Ascending aorta (tissue), 2 donors: ENCODE results near the gene KRTAP10-8. TPM values are rescaled to one million over a fixed set of nuclear protein-coding genes. Genes with fewer than 3 reads are reported as not detected.

Experiments used
- DNase-seq, 2 donors: peaks; one replicate each; pipeline ENCODE4 v3.0.0-alpha.2; 2019; ENCODE audit warnings: low spot score in 2 of 2
- H3K27ac ChIP-seq, 2 donors: fragments of 200-600 bp; sonication (generic); one replicate each; pipeline ENCODE4 v1.5.1; 2016 to 2017; ENCODE audit warnings: mild to moderate bottlenecking in 1 of 2
- H3K27me3 ChIP-seq: fragments of 200-600 bp; sonication (generic); one replicate; pipeline ENCODE4 v1.5.1; 2017
- H3K36me3 ChIP-seq, 2 donors: fragments of 200-600 bp; sonication (generic); one replicate each; pipeline ENCODE4 v1.5.1; 2016
- H3K4me1 ChIP-seq, 2 donors: fragments of 200-600 bp; sonication (generic); one replicate each; pipeline ENCODE4 v1.5.1; 2016 to 2017; ENCODE audit warnings: mild to moderate bottlenecking in 1 of 2
- H3K4me3 ChIP-seq, 2 donors: fragments of 200-600 bp; sonication (generic); one replicate each; pipeline ENCODE4 v1.5.1; 2016 to 2017; ENCODE audit warnings: mild to moderate bottlenecking in 1 of 2
- H3K9me3 ChIP-seq, 2 donors: fragments of 200-600 bp; sonication (generic); one replicate each; pipeline ENCODE4 v1.5.1; 2016
- CTCF ChIP-seq, 3 experiments: fragments of 200-600 bp in 2 of 3; fragments of 450-650 bp in 1 of 3; sonication (generic) in 2 of 3; IDR thresholded peaks; one replicate each; pipeline ENCODE4 v1.5.1; 2016 to 2019; ENCODE audit warnings: antibody characterized with exemption in 3 of 3, mild to moderate bottlenecking in 1 of 3, moderate library complexity in 1 of 3
- intact Hi-C: fragments of 100-400 bp; cut with DNase I; formaldehyde crosslinking; loops from one replicate; pipeline ENCODE4 v1.15.1; 2023
- total RNA-seq: library from RNA; depleted of rRNA; stranded (reverse); fragments of >200 nt; gene quantifications from one replicate; pipeline ENCODE4 v1.1.0, GENCODE V29; 2016

Gene KRTAP10-8
- total RNA-seq, 1 donor from 2014 or later: not detected

- no peak for DNase-seq
- H3K4me3 ChIP-seq: no peak overlapping the region
- intact Hi-C loops: no loop called here
- no peak overlapping the region for H3K27ac ChIP-seq
- H3K4me1 ChIP-seq: no peaks in the 10 kb centered on the region
- no peaks in the 10 kb centered on the region for H3K27me3 ChIP-seq
- TF ChIP-seq CTCF (IDR thresholded peaks at IDR 0.05): no peak
- no peaks in the 10 kb centered on the region for H3K36me3 ChIP-seq
- H3K9me3 ChIP-seq: no peaks in the 10 kb centered on the region
These were observed 42.0 kb downstream of the KRTAP10-8 start for GRCh38 chr21:44653656-44654575.

GRCh38 chr21:44654576-44655175, 42.8 kb downstream of the KRTAP10-8 start, which contains the start of gene KRTAP12-4:
Gene KRTAP12-4, minus strand, starts transcription at chr21:44654659. Its CDS starts 45 bp downstream, at chr21:44654614.
- no peak for TF ChIP-seq CTCF (IDR thresholded peaks at IDR 0.05)
- Histone ChIP-seq H3K4me3 (no peak within 1 kb of the TSS), H3K27me3 (no peaks in the 10 kb centered on the region), H3K27ac (no peak within 1 kb of the TSS), H3K36me3 (no peaks in the 10 kb centered on the region), H3K4me1 (no peaks in the 10 kb centered on the region), H3K9me3 (no peaks in the 10 kb centered on the region)
- intact Hi-C loops: no loop called here
- DNase-seq: no peak

- Histone ChIP-seq H3K4me1 (no peaks in the 10 kb centered on the region), H3K9me3 (no peaks in the 10 kb centered on the region), H3K27ac (no peak overlapping the region), H3K27me3 (no peaks in the 10 kb centered on the region), H3K36me3 (no peaks in the 10 kb centered on the region), H3K4me3 (no peak overlapping the region)
- TF ChIP-seq CTCF (IDR thresholded peaks at IDR 0.05): no peak
- DNase-seq: no peak
- intact Hi-C loops: no loop called here
These were observed 45.0 kb downstream of the KRTAP10-8 start for GRCh38 chr21:44656868-44657267.

DNA sequence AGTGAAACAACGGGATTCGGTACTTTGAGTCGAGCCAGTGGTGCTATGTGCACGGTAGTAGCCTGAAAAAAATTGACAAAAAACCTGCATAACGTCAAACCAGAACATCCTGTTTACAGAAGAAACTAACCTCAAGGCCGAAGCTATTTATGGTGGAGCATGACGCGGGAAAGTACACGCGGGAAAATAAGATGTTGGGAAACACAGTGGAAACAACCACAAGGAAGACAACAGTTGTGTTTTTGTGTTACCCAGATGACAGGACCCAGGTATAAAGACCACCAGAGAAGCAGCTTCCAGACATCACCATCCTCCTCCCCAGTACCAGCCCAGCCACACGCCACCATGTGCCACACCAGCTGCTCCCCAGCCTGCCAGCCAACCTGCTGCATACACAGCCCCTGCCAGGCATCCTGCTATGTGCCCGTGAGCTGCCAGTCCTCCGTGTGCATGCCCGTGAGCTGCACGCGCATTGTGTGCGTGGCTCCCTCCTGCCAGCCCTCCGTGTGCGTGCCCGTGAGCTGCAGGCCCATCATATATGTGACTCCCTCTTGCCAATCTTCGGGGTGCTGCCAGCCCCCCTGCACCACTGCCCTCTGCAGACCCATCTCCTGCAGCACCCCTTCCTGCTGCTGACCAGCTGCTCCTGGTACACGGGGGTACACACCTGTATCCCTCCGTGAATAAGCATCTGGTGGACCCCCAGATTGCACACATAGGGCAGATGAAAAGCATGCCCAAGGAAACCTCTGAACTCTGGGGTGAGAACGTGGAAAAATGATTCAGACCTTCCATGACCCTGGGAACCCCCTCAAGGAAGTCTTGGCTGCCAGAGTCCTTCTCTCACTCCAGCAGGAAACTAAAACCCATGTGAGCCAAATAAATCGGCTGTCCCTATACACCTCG, 46.0 kb downstream of the KRTAP10-8 start, which contains the start of gene KRTAP12-3:
Gene KRTAP12-3, plus strand, starts transcription at position 298 of the 906 bp plus-strand sequence. Its CDS starts 48 bp downstream, at position 346.
- H3K9me3 ChIP-seq: no peaks in the 10 kb centered on the region
- no peak within 1 kb of the TSS for H3K27ac ChIP-seq
- intact Hi-C loops: no loop called here
- no peaks in the 10 kb centered on the region for H3K4me1 ChIP-seq
- DNase-seq: no peak
- no peak for TF ChIP-seq CTCF (IDR thresholded peaks at IDR 0.05)
- H3K36me3 ChIP-seq: no peaks in the 10 kb centered on the region
- no peaks in the 10 kb centered on the region for H3K27me3 ChIP-seq
- H3K4me3 ChIP-seq: no peak within 1 kb of the TSS

- Histone ChIP-seq H3K27me3 (no peaks in the 10 kb centered on the region), H3K4me1 (no peaks in the 10 kb centered on the region), H3K27ac (no peak overlapping the region), H3K36me3 (no peaks in the 10 kb centered on the region), H3K9me3 (no peaks in the 10 kb centered on the region), H3K4me3 (no peak overlapping the region)
- no peak for DNase-seq
- no peak for TF ChIP-seq CTCF (IDR thresholded peaks at IDR 0.05)
- intact Hi-C loops: no loop called here
These were observed 46.6 kb downstream of the KRTAP10-8 start for GRCh38 chr21:44658541-44658910.
